H9 (cell line): Measurements from ENCODE around the gene FOXK1. TPM values are rescaled to one million over a fixed set of nuclear protein-coding genes. Genes with fewer than 3 reads are reported as not detected.

Experiments used
- DNase-seq: peaks from one replicate; pipeline ENCODE4 v3.0.0-alpha.2; 2017
- H2AFZ ChIP-seq: one replicate; pipeline ENCODE4 v1.6.1; 2013; ENCODE audit warnings: mild to moderate bottlenecking, low read length, control low read depth, moderate library complexity
- H2AK5ac ChIP-seq: 2 replicates; pipeline ENCODE4 v1.6.1; 2013; ENCODE audit warnings: low read length, control low read depth, mixed read lengths; ENCODE audit not compliant: insufficient read length
- H2BK120ac ChIP-seq: one replicate; pipeline ENCODE4 v1.6.1; 2013; ENCODE audit warnings: low read depth, mild to moderate bottlenecking, low read length, control low read depth, inconsistent platforms; ENCODE audit not compliant: poor library complexity, severe bottlenecking
- H2BK12ac ChIP-seq: 2 replicates; pipeline ENCODE4 v1.6.1; 2013; ENCODE audit warnings: low read length, control low read depth, mixed read lengths, low read depth; ENCODE audit not compliant: insufficient read length
- H2BK15ac ChIP-seq: 2 replicates; pipeline ENCODE4 v1.6.1; 2013; ENCODE audit warnings: low read depth, low read length, control low read depth
- H2BK20ac ChIP-seq: one replicate; pipeline ENCODE4 v1.6.1; 2013; ENCODE audit warnings: low read depth, mild to moderate bottlenecking, low read length, control low read depth, inconsistent platforms; ENCODE audit not compliant: poor library complexity, severe bottlenecking
- H2BK5ac ChIP-seq: 2 replicates; pipeline ENCODE4 v1.6.1; 2013; ENCODE audit warnings: low read length, control low read depth, mixed read lengths; ENCODE audit not compliant: insufficient read length
- H3K14ac ChIP-seq: 2 replicates; pipeline ENCODE4 v1.6.1; 2013; ENCODE audit warnings: low read length, control low read depth; ENCODE audit not compliant: insufficient read depth
- H3K18ac ChIP-seq: 2 replicates; pipeline ENCODE4 v1.6.1; 2013; ENCODE audit warnings: low read depth, mild to moderate bottlenecking, mixed read lengths, low read length, control low read depth; ENCODE audit not compliant: insufficient read length
- H3K23ac ChIP-seq: 2 replicates; pipeline ENCODE4 v1.6.1; 2013; ENCODE audit warnings: low read length, control low read depth, mixed read lengths, low read depth; ENCODE audit not compliant: insufficient read length
- H3K23me2 ChIP-seq: 2 replicates; pipeline ENCODE4 v1.6.1; 2013; ENCODE audit warnings: low read depth, mild to moderate bottlenecking, mixed read lengths, low read length, control low read depth; ENCODE audit not compliant: insufficient read length, poor library complexity, severe bottlenecking
- H3K27ac ChIP-seq: 2 replicates; pipeline ENCODE4 v1.5.1; 2013; ENCODE audit warnings: low read length, control low read depth, mixed read lengths, low read depth; ENCODE audit not compliant: insufficient read length
- H3K27me3 ChIP-seq: 2 replicates; pipeline ENCODE4 v1.6.1; 2013; ENCODE audit warnings: low read length, control low read depth, inconsistent platforms; ENCODE audit not compliant: insufficient read depth
- H3K4ac ChIP-seq: 2 replicates; pipeline ENCODE4 v1.6.1; 2013; ENCODE audit warnings: low read depth, mild to moderate bottlenecking, control low read depth, inconsistent platforms, low read length, moderate library complexity
- H3K4me1 ChIP-seq: 2 replicates; pipeline ENCODE4 v1.6.1; 2013; ENCODE audit warnings: low read length, control low read depth, inconsistent platforms; ENCODE audit not compliant: insufficient read depth
- H3K4me2 ChIP-seq: 2 replicates; pipeline ENCODE4 v1.6.1; 2013; ENCODE audit warnings: low read length, control low read depth, mixed read lengths; ENCODE audit not compliant: insufficient read length, insufficient read depth
- H3K56ac ChIP-seq: 2 replicates; pipeline ENCODE4 v1.6.1; 2013; ENCODE audit warnings: low read depth, mild to moderate bottlenecking, mixed read lengths, low read length, control low read depth; ENCODE audit not compliant: insufficient read length
- H3K79me1 ChIP-seq: 2 replicates; pipeline ENCODE4 v1.6.1; 2013; ENCODE audit warnings: low read depth, mild to moderate bottlenecking, moderate library complexity, low read length, control low read depth, inconsistent platforms; ENCODE audit not compliant: insufficient read depth, poor library complexity, severe bottlenecking
- H3K79me2 ChIP-seq: 2 replicates; pipeline ENCODE4 v1.6.1; 2013; ENCODE audit warnings: low read length, control low read depth, inconsistent platforms; ENCODE audit not compliant: insufficient read depth
- H3K9ac ChIP-seq: 2 replicates; pipeline ENCODE4 v1.6.1; 2013; ENCODE audit warnings: low read length, control low read depth, mixed read lengths; ENCODE audit not compliant: insufficient read length; ENCODE audit errors: extremely low read depth
- H3K9me3 ChIP-seq: one replicate; pipeline ENCODE4 v1.6.1; 2013; ENCODE audit warnings: low read depth, low read length, inconsistent platforms; ENCODE audit not compliant: control insufficient read depth
- H3T11ph ChIP-seq: one replicate; pipeline ENCODE4 v1.6.1; 2013; ENCODE audit warnings: mild to moderate bottlenecking, low read length, control low read depth, inconsistent platforms
- H4K20me1 ChIP-seq: one replicate; pipeline ENCODE4 v1.6.1; 2013; ENCODE audit not compliant: control insufficient read depth, insufficient read length, insufficient read depth
- H4K5ac ChIP-seq: 2 replicates; pipeline ENCODE4 v1.6.1; 2013; ENCODE audit warnings: low read depth, mild to moderate bottlenecking, mixed read lengths, low read length, control low read depth; ENCODE audit not compliant: insufficient read length
- H4K8ac ChIP-seq: replicated peaks from 2 replicates; pipeline ENCODE4 v1.6.1; 2013; ENCODE audit warnings: low read length, control low read depth, mixed read lengths, low read depth; ENCODE audit not compliant: insufficient read length
- H4K91ac ChIP-seq: 2 replicates; pipeline ENCODE4 v1.6.1; 2013; ENCODE audit warnings: low read depth, mild to moderate bottlenecking, moderate library complexity, mixed read lengths, low read length, control low read depth; ENCODE audit not compliant: insufficient read length
- H3K27ac Mint-ChIP-seq, 3 experiments: 2 replicates in 2 of 3; 3 replicates in 1 of 3; pipeline ENCODE4 v1.8.0; 2020 to 2021; ENCODE audit warnings: mixed read lengths in 3 of 3, mild to moderate bottlenecking in 1 of 3, moderate library complexity in 1 of 3
- H3K27me3 Mint-ChIP-seq: 2 replicates; pipeline ENCODE4 v1.8.0; 2021; ENCODE audit warnings: low read depth, mild to moderate bottlenecking, moderate library complexity, mixed read lengths
- H3K36me3 Mint-ChIP-seq, 3 experiments: 2 replicates in 2 of 3; 3 replicates in 1 of 3; pipeline ENCODE4 v1.8.0; 2020 to 2021; ENCODE audit warnings: low read depth in 3 of 3, mixed read lengths in 3 of 3; ENCODE audit not compliant: insufficient read depth in 1 of 3
- H3K4me1 Mint-ChIP-seq, 2 experiments: 2 replicates each; pipeline ENCODE4 v1.8.0; 2020; ENCODE audit warnings: mixed read lengths in 2 of 2
- H3K4me3 Mint-ChIP-seq, 2 experiments: 2 replicates in 1 of 2; 3 replicates in 1 of 2; pipeline ENCODE4 v1.8.0; 2020 to 2021; ENCODE audit warnings: mild to moderate bottlenecking in 2 of 2, mixed read lengths in 2 of 2, moderate library complexity in 1 of 2
- H3K9me3 Mint-ChIP-seq, 2 experiments: 2 replicates in 1 of 2; 3 replicates in 1 of 2; pipeline ENCODE4 v1.8.0; 2020; ENCODE audit warnings: mild to moderate bottlenecking in 2 of 2, mixed read lengths in 2 of 2, moderate library complexity in 1 of 2
- WGBS: extraction: QIAGEN DNeasy Blood & Tissue Kit; methylation state at CpG from one replicate; pipeline ENCODE4 v1.1.7; 2013; ENCODE audit warnings: missing lambda C conversion rate, low lambda C conversion rate, mixed read lengths; ENCODE audit not compliant: insufficient read length; ENCODE audit errors: extremely low coverage; 5-methylcytosine and 5-hydroxymethylcytosine counted together
- total RNA-seq: library from RNA; stranded (reverse); gene quantifications from 2 replicates; pipeline ENCODE4 v1.2.1, GENCODE V29; 2021
- TF ChIP-seq, protein P1 (sequence below): fragments of 200-600 bp; sonication (generic); conservative IDR thresholded peaks from 3 replicates; pipeline ENCODE4 v1.8.0; 2021; ENCODE audit warnings: antibody characterized with exemption, mild to moderate bottlenecking

Gene FOXK1
- total RNA-seq, 1 experiment from 2014 or later: 14.4 TPM

DNA sequence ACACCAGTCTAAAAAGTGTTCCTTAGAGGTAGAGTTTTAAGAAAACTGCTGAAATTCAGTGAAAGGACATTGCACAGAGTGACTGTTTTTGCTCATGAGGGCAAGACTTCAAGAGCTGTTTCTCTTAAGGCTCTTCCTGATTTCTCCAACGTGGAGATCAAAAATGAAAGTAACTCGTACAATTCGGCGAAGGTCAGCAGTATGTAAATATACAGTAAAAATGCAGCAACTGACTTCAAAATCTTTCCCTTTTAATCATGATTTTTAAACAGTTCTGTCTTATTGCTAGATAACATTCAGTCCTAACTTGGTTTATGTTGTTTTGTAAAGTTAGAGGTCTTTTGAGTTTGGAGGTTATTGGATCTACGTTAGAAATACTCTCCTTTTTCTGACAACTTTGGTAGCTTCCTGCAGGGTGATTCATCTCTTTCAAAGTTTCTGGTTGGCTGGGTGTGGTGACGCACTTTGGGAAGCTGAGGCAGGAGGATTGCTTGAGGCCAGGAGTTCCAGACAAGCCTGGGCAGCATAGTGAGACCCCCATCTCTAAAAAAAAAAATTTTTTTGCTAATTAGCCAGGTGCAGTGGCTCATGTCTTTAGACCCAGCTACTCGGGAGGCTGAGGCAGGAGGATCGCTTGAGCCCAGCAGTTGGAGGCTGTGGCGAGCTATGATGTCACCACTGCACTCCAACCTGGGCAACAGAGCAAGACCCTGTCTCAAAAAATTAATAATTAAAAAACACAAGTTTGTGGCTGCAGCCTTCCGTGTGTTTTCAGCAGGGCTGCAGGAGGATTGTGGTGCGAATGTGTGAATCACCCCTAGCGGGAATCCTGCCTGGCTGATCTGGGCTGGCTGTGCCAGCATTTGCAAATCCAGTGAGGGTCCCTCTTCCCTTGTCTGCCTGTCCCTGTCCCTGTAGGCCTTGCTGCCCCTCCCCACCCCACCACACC, 64.2 kb downstream of the FOXK1 start:
- H3K4me1 ChIP-seq: no peaks in the 10 kb centered on the region; the same call in 1 of the 2 replicates
- H3K14ac ChIP-seq: no peak overlapping the region
- no peak overlapping the region for H2BK20ac ChIP-seq
- H2AFZ ChIP-seq: no peak overlapping the region
- H3T11ph ChIP-seq: no peak overlapping the region
- no peak overlapping the region for H2BK5ac ChIP-seq
- H2BK120ac ChIP-seq: no peak overlapping the region
- no CpG with 5 or more reads among the region's 12 CpGs for WGBS
- no peak overlapping the region for H3K9ac ChIP-seq
- peaks cover 20 to 32% (median 32%) of the 10 kb centered on the region in 3 experiments for H3K36me3 Mint-ChIP-seq
- H3K56ac ChIP-seq: no peak overlapping the region
- H3K9me3 ChIP-seq: no peaks in the 10 kb centered on the region
- no peak overlapping the region for H2AK5ac ChIP-seq
- no peak overlapping the region for H4K91ac ChIP-seq
- no peaks in the 10 kb centered on the region for H3K9me3 Mint-ChIP-seq
- no peak overlapping the region for H3K23ac ChIP-seq
- no peak overlapping the region for H3K18ac ChIP-seq
- H2BK12ac ChIP-seq: no peak overlapping the region
- no peak overlapping the region for H3K27ac Mint-ChIP-seq
- H3K79me2 ChIP-seq: no peaks in the 10 kb centered on the region
- no peak overlapping the region for H3K4ac ChIP-seq
- H3K23me2 ChIP-seq: peaks cover 9% of the 10 kb centered on the region
- no peaks in the 10 kb centered on the region for H4K20me1 ChIP-seq
- no peak overlapping the region; a peak in 1 of 5 replicates for H3K4me3 Mint-ChIP-seq
- H3K27me3 ChIP-seq: peaks cover 5% of the 10 kb centered on the region; the same call in 1 of the 2 replicates
- H3K79me1 ChIP-seq: no peaks in the 10 kb centered on the region
- H3K27ac ChIP-seq: no peak overlapping the region
- TF ChIP-seq, protein P1, sequence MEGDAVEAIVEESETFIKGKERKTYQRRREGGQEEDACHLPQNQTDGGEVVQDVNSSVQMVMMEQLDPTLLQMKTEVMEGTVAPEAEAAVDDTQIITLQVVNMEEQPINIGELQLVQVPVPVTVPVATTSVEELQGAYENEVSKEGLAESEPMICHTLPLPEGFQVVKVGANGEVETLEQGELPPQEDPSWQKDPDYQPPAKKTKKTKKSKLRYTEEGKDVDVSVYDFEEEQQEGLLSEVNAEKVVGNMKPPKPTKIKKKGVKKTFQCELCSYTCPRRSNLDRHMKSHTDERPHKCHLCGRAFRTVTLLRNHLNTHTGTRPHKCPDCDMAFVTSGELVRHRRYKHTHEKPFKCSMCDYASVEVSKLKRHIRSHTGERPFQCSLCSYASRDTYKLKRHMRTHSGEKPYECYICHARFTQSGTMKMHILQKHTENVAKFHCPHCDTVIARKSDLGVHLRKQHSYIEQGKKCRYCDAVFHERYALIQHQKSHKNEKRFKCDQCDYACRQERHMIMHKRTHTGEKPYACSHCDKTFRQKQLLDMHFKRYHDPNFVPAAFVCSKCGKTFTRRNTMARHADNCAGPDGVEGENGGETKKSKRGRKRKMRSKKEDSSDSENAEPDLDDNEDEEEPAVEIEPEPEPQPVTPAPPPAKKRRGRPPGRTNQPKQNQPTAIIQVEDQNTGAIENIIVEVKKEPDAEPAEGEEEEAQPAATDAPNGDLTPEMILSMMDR: no peak
- H4K8ac ChIP-seq: no peak overlapping the region
- no peak overlapping the region for H3K4me2 ChIP-seq
- H4K5ac ChIP-seq: no peak overlapping the region
- DNase-seq: no peak
- peaks cover 12 to 17% of the 10 kb centered on the region in 2 experiments for H3K4me1 Mint-ChIP-seq
- H3K27me3 Mint-ChIP-seq: peaks cover 52% of the 10 kb centered on the region
- no peak overlapping the region for H2BK15ac ChIP-seq
